Vagina (tissue), 2 donors: ENCODE data around the gene GORASP1.

Source experiments
- CTCF ChIP-seq, 3 experiments: fragments of 450-650 bp in 2 of 3; fragments of 200-600 bp in 1 of 3; sonication (generic) in 1 of 3; IDR thresholded peaks; one replicate each; pipeline ENCODE4 v1.5.1; 2017 to 2019; ENCODE audit warnings: antibody characterized with exemption in 3 of 3, mild to moderate bottlenecking in 2 of 3, moderate library complexity in 2 of 3
- POLR2A ChIP-seq, 2 donors: fragments of 450-650 bp; IDR thresholded peaks; one replicate each; pipeline ENCODE4 v1.6.1; 2017; ENCODE audit warnings: antibody characterized with exemption in 2 of 2, mild to moderate bottlenecking in 2 of 2, moderate library complexity in 2 of 2

GRCh38 chr3:39130693-39131265 is 23.4 kb upstream of the GORASP1 start:
- TF ChIP-seq CTCF (IDR thresholded peaks at IDR 0.05) (no peak), POLR2A (IDR thresholded peaks at IDR 0.05) (no peak)
